ENCODE data around the gene GPRASP2. TPM values are rescaled to one million over a fixed set of nuclear protein-coding genes. Genes with fewer than 3 reads are reported as not detected.

The GPRASP2 gene
- polyA plus RNA-seq, 1 experiment, result 5.8 TPM

GRCh38 chrX:102745513-102745856, 33.2 kb downstream of the GPRASP2 start:
- no peak for DNase-seq (ENCODE audit: low read depth)
- ChIA-PET POLR2A (no interaction called here), CTCF (no interaction called here)
- no peak for TF ChIP-seq CTCF (IDR thresholded peaks at IDR 0.05; ENCODE audit: insufficient read depth, low read depth, low read length)
- Histone ChIP-seq H3K4me3 (ENCODE audit: low read depth, low read length) (peak overlapping the region; percentile 59), H3K27me3 (ENCODE audit: control insufficient read depth, insufficient read depth, low read length) (no peaks in the 10 kb centered on the region), H3K36me3 (ENCODE audit: control insufficient read depth, insufficient read depth, low read length) (no peaks in the 10 kb centered on the region)

GRCh38 chrX:102745857-102746584, 33.8 kb downstream of the GPRASP2 start:
- no peak for TF ChIP-seq CTCF (IDR thresholded peaks at IDR 0.05; ENCODE audit: insufficient read depth, low read depth, low read length)
- H3K36me3 ChIP-seq (ENCODE audit: control insufficient read depth, insufficient read depth, low read length), result no peaks in the 10 kb centered on the region
- peak overlapping the region; percentile 59 for H3K4me3 ChIP-seq (ENCODE audit: low read depth, low read length)
- ChIA-PET POLR2A (no interaction called here), CTCF (no interaction called here)
- no peaks in the 10 kb centered on the region for H3K27me3 ChIP-seq (ENCODE audit: control insufficient read depth, insufficient read depth, low read length)
- no peak for DNase-seq (ENCODE audit: low read depth)

- CTCF ChIA-PET, result no interaction called here
- TF ChIP-seq CTCF (IDR thresholded peaks at IDR 0.05; ENCODE audit: insufficient read depth, low read depth, low read length), result no peak
- no peaks in the 10 kb centered on the region for H3K36me3 ChIP-seq (ENCODE audit: control insufficient read depth, insufficient read depth, low read length)
- DNase-seq (ENCODE audit: low read depth), result peak; percentile 27
- no peaks in the 10 kb centered on the region for H3K27me3 ChIP-seq (ENCODE audit: control insufficient read depth, insufficient read depth, low read length)
- H3K4me3 ChIP-seq (ENCODE audit: low read depth, low read length), result no peak overlapping the region
- POLR2A ChIA-PET, result no interaction called here
Measured at GRCh38 chrX:102765217-102765616, 53.0 kb downstream of the GPRASP2 start.

GRCh38 chrX:102765809-102766208, 53.6 kb downstream of the GPRASP2 start:
- Histone ChIP-seq H3K4me3 (ENCODE audit: low read depth, low read length) (no peak overlapping the region), H3K36me3 (ENCODE audit: control insufficient read depth, insufficient read depth, low read length) (no peaks in the 10 kb centered on the region), H3K27me3 (ENCODE audit: control insufficient read depth, insufficient read depth, low read length) (no peaks in the 10 kb centered on the region)
- no peak for TF ChIP-seq CTCF (IDR thresholded peaks at IDR 0.05; ENCODE audit: insufficient read depth, low read depth, low read length)
- POLR2A ChIA-PET, result no interaction called here
- CTCF ChIA-PET, result interaction anchor here (1.0 kb wide), 1 partner anchor 70 kb away, joined by 4 read pairs; no protein-coding TSS in a partner anchor
- DNase-seq (ENCODE audit: low read depth), result peak; percentile 19

GRCh38 chrX:102767287-102767686, 55.0 kb downstream of the GPRASP2 start:
- TF ChIP-seq CTCF (IDR thresholded peaks at IDR 0.05; ENCODE audit: insufficient read depth, low read depth, low read length), result no peak
- POLR2A ChIA-PET, result no interaction called here
- Histone ChIP-seq H3K36me3 (ENCODE audit: control insufficient read depth, insufficient read depth, low read length) (no peaks in the 10 kb centered on the region), H3K27me3 (ENCODE audit: control insufficient read depth, insufficient read depth, low read length) (no peaks in the 10 kb centered on the region), H3K4me3 (ENCODE audit: low read depth, low read length) (no peak overlapping the region)
- CTCF ChIA-PET, result no interaction called here
- no peak for DNase-seq (ENCODE audit: low read depth)

Small RNA genes within 50 kb of the gene (small RNA-seq; reads per million reads assigned to genes)
- gene RNU6-589P (ENCODE audit: insufficient read length, low read depth, low replicate concordance), result not detected

Other genes with a start within 250 kb of the GPRASP2 start
- not detected in 2 replicates for gene TCP11X2, start 240.6 kb upstream of the GPRASP2 start, polyA plus RNA-seq (2011; rRNA removed)
- gene TMSB15A, start 195.7 kb upstream of the GPRASP2 start, polyA plus RNA-seq (2011; rRNA removed), result 3.0 and 6.3 TPM in 2 replicates
- 11.8 and 14.3 TPM in 2 replicates for gene ARMCX5, start 112.9 kb upstream of the GPRASP2 start, polyA plus RNA-seq (2011; rRNA removed)
- 0.60 and 1.2 TPM in 2 replicates for gene GPRASP1, start 61.0 kb upstream of the GPRASP2 start, polyA plus RNA-seq (2011; rRNA removed)
- gene GPRASP3, start 8.3 kb downstream of the GPRASP2 start, polyA plus RNA-seq (2011; rRNA removed), result 1.9 and 3.2 TPM in 2 replicates
- 0.32 and 0.39 TPM in 2 replicates for gene RAB40AL, start 224.8 kb downstream of the GPRASP2 start, polyA plus RNA-seq (2011; rRNA removed)

Data from BJ (cell line).